Measurements from ENCODE around the gene TBC1D8.

DNA sequence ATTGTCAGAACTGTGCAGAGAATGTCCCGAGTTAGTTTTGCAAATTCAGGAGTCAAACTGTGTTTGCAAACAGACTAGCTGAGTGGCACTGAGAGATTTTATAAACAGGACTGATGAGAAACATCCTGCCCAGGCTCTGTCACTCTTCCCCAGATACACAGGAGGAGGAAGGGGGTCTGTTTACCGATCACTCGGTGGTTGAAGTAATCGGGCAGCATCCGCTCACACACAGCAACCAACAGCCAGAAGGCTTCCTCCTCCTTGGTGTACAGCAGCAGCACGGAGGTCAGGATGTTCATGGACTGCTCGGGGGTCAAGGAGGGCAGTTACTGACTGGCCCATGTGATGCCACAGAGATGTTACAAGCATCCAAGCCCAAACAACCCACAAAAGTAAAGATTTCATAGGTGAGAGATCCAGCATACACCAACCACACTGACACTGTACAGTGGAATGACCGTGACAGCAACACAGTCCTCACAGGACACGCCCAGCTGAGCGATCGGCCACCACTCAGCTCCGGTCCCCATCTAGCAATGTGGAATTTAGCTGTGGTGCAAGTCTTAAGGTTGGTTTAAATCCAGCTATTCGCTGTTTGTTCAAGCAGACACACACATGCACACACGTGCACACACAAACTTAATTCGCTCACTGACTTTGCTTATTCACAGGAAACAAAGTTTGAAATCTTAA is 119.0 kb downstream of the TBC1D8 start:
- no peak for TF ChIP-seq CTCF (conservative IDR thresholded peaks at IDR 0.05; ENCODE audit: low read depth, low read length)
- no peak for TF ChIP-seq EZH2 (IDR thresholded peaks at IDR 0.05; ENCODE audit: borderline replicate concordance, low read depth, low read length, poor library complexity, severe bottlenecking)

Measured in A673 (cell line).